HCT116 (cell line): Measurements from ENCODE around the gene CCL17. TPM values are rescaled to one million over a fixed set of nuclear protein-coding genes. Genes with fewer than 3 reads are reported as not detected.

Experiments used
- ATAC-seq: fragments of 200-7000 bp; cut with Tn5 transposase; 2 replicates; pipeline ENCODE4 v1.9.1; 2020; ENCODE audit warnings: mild to moderate bottlenecking, moderate library complexity
- BruUV-seq: library from RNA; stranded (reverse); fragments of 400-500 nt; replicated peaks from 2 replicates; lab custom pipeline; 2021; lab: Mats Ljungman, UMichigan
- CTCF ChIA-PET: fragments of 300-600 bp; sonication (Branson Sonifier 250); formaldehyde crosslinking; loops from one replicate; lab custom pipeline; 2021; ENCODE audit warnings: antibody characterized with exemption; lab: Charles Lee
- POLR2A ChIA-PET: fragments of 300-600, 350-600 bp; sonication (Branson Sonifier 250); formaldehyde crosslinking; loops from one replicate; lab custom pipeline; 2021; ENCODE audit warnings: antibody characterized with exemption; lab: Charles Lee
- RAD21 ChIA-PET, 2 experiments: fragments of 300-600 bp; sonication (Branson Sonifier 250); formaldehyde crosslinking; loops; one replicate each; lab custom pipeline; 2023; ENCODE audit warnings: low total read pairs in 2 of 2; ENCODE audit not compliant: uncharacterized antibody in 2 of 2, unreplicated experiment in 2 of 2, low non-redundant PET in 1 of 2; lab: Charles Lee
- DNase-seq: peaks from one replicate; pipeline ENCODE4 v3.0.0-alpha.2; 2010; ENCODE audit warnings: low read depth, low spot score
- H2AFZ ChIP-seq: fragments of 200-600 bp; shearing (Covaris generic), sonication (generic); 2 replicates; pipeline ENCODE4 v1.6.1; 2017; ENCODE audit warnings: low read depth, mixed run types, mixed read lengths, antibody characterized with exemption, low read length; ENCODE audit not compliant: poor library complexity, severe bottlenecking
- H3K27ac ChIP-seq: 2 replicates; pipeline ENCODE4 v1.5.1; 2012; ENCODE audit warnings: low read depth, low read length
- H3K27me3 ChIP-seq: fragments of 200-600 bp; sonication (generic); 2 replicates; pipeline ENCODE4 v1.6.1; 2016; ENCODE audit warnings: mixed run types, low read length, mixed read lengths; ENCODE audit not compliant: insufficient read depth
- H3K36me3 ChIP-seq, 2 experiments: fragments of 200-500 bp in 1 of 2; fragments of 200-600 bp in 1 of 2; sonication (Bioruptor generic) in 1 of 2; sonication (generic) in 1 of 2; 2 replicates each; pipeline versions ENCODE4 v1.5.1 to v1.6.1; 2014 to 2016; ENCODE audit warnings: low read length in 2 of 2, inconsistent platforms in 1 of 2, mixed read lengths in 1 of 2, mixed run types in 1 of 2; ENCODE audit not compliant: insufficient read depth in 2 of 2, control insufficient read depth in 1 of 2
- H3K4me1 ChIP-seq, 2 experiments: fragments of 200-600 bp in 1 of 2; sonication (generic) in 1 of 2; 2 replicates each; pipeline versions ENCODE4 v1.5.1 to v1.6.1; 2012 to 2017; ENCODE audit warnings: low read length in 2 of 2, inconsistent platforms in 1 of 2, mild to moderate bottlenecking in 1 of 2, mixed read lengths in 1 of 2, mixed run types in 1 of 2, moderate library complexity in 1 of 2; ENCODE audit not compliant: insufficient read depth in 2 of 2, control insufficient read depth in 1 of 2
- H3K4me2 ChIP-seq: fragments of 200-600 bp; sonication (generic); 2 replicates; pipeline ENCODE4 v1.6.1; 2017; ENCODE audit warnings: mixed run types, low read length, mixed read lengths
- H3K4me3 ChIP-seq, 2 experiments: fragments of 200-600 bp in 1 of 2; sonication (generic) in 1 of 2; replicated peaks in 1 of 2; 2 replicates each; pipeline ENCODE4 v1.5.1; 2011 to 2016; ENCODE audit warnings: low read length in 2 of 2, control low read depth in 1 of 2, low read depth in 1 of 2, mild to moderate bottlenecking in 1 of 2, mixed read lengths in 1 of 2, mixed run types in 1 of 2
- H3K79me2 ChIP-seq: fragments of 200-600 bp; sonication (generic); 2 replicates; pipeline ENCODE4 v1.6.1; 2017; ENCODE audit warnings: mild to moderate bottlenecking, mixed run types, low read length, moderate library complexity, mixed read lengths; ENCODE audit not compliant: insufficient read depth
- H3K9ac ChIP-seq: fragments of 200-600 bp; sonication (generic); 2 replicates; pipeline ENCODE4 v1.6.1; 2016; ENCODE audit warnings: low read length, mixed read lengths
- H3K9me2 ChIP-seq: fragments of 200-600 bp; sonication (generic), shearing (Covaris generic); 2 replicates; pipeline ENCODE4 v1.6.1; 2017; ENCODE audit warnings: mixed run types, mild to moderate bottlenecking, moderate library complexity; ENCODE audit not compliant: insufficient read depth
- H3K9me3 ChIP-seq, 2 experiments: fragments of 200-500 bp in 1 of 2; fragments of 200-600 bp in 1 of 2; sonication (Bioruptor generic) in 1 of 2; sonication (generic) in 1 of 2; 2 replicates each; pipeline ENCODE4 v1.6.1; 2014 to 2017; ENCODE audit warnings: low read length in 2 of 2, mixed read lengths in 2 of 2, inconsistent platforms in 1 of 2, low read depth in 1 of 2, mild to moderate bottlenecking in 1 of 2, mixed run types in 1 of 2, moderate library complexity in 1 of 2; ENCODE audit not compliant: control insufficient read depth in 1 of 2, insufficient read depth in 1 of 2
- H4K20me1 ChIP-seq: fragments of 200-600 bp; sonication (generic), shearing (Covaris generic); 2 replicates; pipeline ENCODE4 v1.6.1; 2017; ENCODE audit warnings: mixed run types, mild to moderate bottlenecking, moderate library complexity; ENCODE audit not compliant: insufficient read depth
- CBX3 ChIP-seq: IDR thresholded peaks from 2 replicates; pipeline ENCODE4 v1.6.1; 2012; ENCODE audit warnings: low read depth
- CTCF ChIP-seq, 3 experiments: fragments of 200-600 bp in 1 of 3; sonication (generic) in 1 of 3; IDR thresholded peaks in 2 of 3; conservative IDR thresholded peaks in 1 of 3; 2 replicates each; pipeline ENCODE4 v1.5.1; 2012 to 2017; ENCODE audit warnings: low read depth in 2 of 3, low read length in 2 of 3, antibody characterized with exemption in 1 of 3, borderline replicate concordance in 1 of 3, control low read depth in 1 of 3, mild to moderate bottlenecking in 1 of 3, mixed read lengths in 1 of 3, mixed run types in 1 of 3, moderate library complexity in 1 of 3; ENCODE audit not compliant: insufficient read depth in 1 of 3
- ELF1 ChIP-seq: IDR thresholded peaks from 2 replicates; pipeline ENCODE4 v1.6.1; 2012; ENCODE audit warnings: low read depth, borderline replicate concordance
- EZH2 ChIP-seq: fragments of 200-600 bp; sonication (generic); IDR thresholded peaks from 2 replicates; pipeline ENCODE4 v1.6.1; 2017; ENCODE audit warnings: antibody characterized with exemption, mixed run types
- POLR2AphosphoS5 ChIP-seq: IDR thresholded peaks from 2 replicates; pipeline ENCODE4 v1.6.1; 2011; ENCODE audit warnings: mild to moderate bottlenecking, low read depth, low read length, moderate library complexity
- RAD21 ChIP-seq: IDR thresholded peaks from 2 replicates; pipeline ENCODE4 v1.6.1; 2012; ENCODE audit warnings: low read depth, mild to moderate bottlenecking
- REST ChIP-seq: IDR thresholded peaks from 2 replicates; pipeline ENCODE4 v1.6.1; 2012; ENCODE audit warnings: low read depth
- SRF ChIP-seq: IDR thresholded peaks from 2 replicates; pipeline ENCODE4 v1.6.1; 2012; ENCODE audit warnings: low read depth
- YY1 ChIP-seq: IDR thresholded peaks from 2 replicates; pipeline ENCODE4 v1.6.1; 2011; ENCODE audit warnings: low read length, low read depth, moderate library complexity, mild to moderate bottlenecking; ENCODE audit not compliant: insufficient replicate concordance; ENCODE audit errors: extremely low read depth
- ZFX ChIP-seq: fragments of 450-650 bp; IDR thresholded peaks from 2 replicates; pipeline ENCODE4 v1.6.1; 2017
- intact Hi-C: fragments of 100-400 bp; cut with micrococcal nuclease; formaldehyde crosslinking; loops from 2 replicates; pipeline ENCODE4 v1.10.0; 2022
- total RNA-seq: library from RNA; stranded (reverse); gene quantifications from one replicate; pipeline ENCODE4 v1.2.1, GENCODE V29; 2021; ENCODE audit not compliant: unreplicated experiment

Gene CCL17
- total RNA-seq, 1 experiment from 2014 or later, result not detected

- H3K27me3 ChIP-seq, result no peaks in the 10 kb centered on the region
- H4K20me1 ChIP-seq, result no peaks in the 10 kb centered on the region
- H3K4me1 ChIP-seq, result no peaks in the 10 kb centered on the region
- BruUV-seq, result no TSS peak
- RAD21 ChIA-PET, result no interaction called here
- H3K79me2 ChIP-seq, result no peaks in the 10 kb centered on the region
- H3K9ac ChIP-seq, result no peak overlapping the region
- no peak overlapping the region for H3K27ac ChIP-seq
- ATAC-seq (no peak), DNase-seq (no peak)
- H3K4me2 ChIP-seq, result no peak overlapping the region
- no peaks in the 10 kb centered on the region for H3K9me2 ChIP-seq
- no peaks in the 10 kb centered on the region for H3K9me3 ChIP-seq
- POLR2A ChIA-PET, result no interaction called here
- CTCF ChIA-PET, result no interaction called here
- H2AFZ ChIP-seq, result no peak overlapping the region
- TF ChIP-seq ELF1 (no peak), SRF (no peak), POLR2AphosphoS5 (no peak), CTCF (IDR thresholded peaks at IDR 0.05 in 2 of 3, conservative IDR thresholded peaks at IDR 0.05 in 1 of 3; ENCODE audit: borderline replicate concordance in 1 of 3, insufficient read depth in 1 of 3, low read depth in 2 of 3, low read length in 2 of 3) (no peak), REST (no peak), RAD21 (no peak), YY1 (no peak), EZH2 (no peak), ZFX (no peak), CBX3 (no peak)
- TF ChIP-seq, all 23 proteins: peak for 0
- H3K36me3 ChIP-seq, result peaks cover 34 to 37% of the 10 kb centered on the region in 2 experiments
- H3K4me3 ChIP-seq, result no peak overlapping the region
- intact Hi-C loops, result no loop called here
These were observed 22.7 kb downstream of the CCL17 start for GRCh38 chr16:57427307-57427706.
